MV-4-11 (cell line): ENCODE data around the gene RAD51D.
A peak's percentile ranks its signal among the peaks of the same experiment; 100 is the strongest.
"Not testable (repeated sequence)": the region's sequence is repeated elsewhere in the genome, so short reads cannot be mapped to it uniquely, and the experiment has no call there.

Experiments used
- DNase-seq: peaks from one replicate; lab custom pipeline; 2025; lab: John Stamatoyannopoulos, UW

Gene RAD51D

DNA sequence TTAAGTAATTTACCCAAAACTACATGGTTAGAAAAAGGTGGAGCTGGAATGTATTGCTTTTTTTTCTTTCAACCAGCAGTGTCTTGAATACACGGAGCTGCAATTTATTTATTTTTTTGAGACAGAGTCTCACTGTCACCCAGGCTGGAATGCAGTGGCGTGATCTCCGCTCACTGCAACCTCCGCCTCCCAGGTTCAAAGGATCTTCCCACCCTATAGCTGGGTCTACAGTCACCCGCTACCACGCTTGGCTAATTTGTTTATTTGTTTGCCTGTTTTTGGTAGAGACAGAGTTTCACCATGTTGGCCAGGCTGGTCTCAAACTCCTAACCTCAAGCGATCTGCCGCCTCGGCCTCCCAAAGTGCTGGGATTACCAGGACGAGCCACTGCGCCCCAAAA is 29.0 kb downstream of the RAD51D start:
- not testable (repeated sequence) for DNase-seq

DNA sequence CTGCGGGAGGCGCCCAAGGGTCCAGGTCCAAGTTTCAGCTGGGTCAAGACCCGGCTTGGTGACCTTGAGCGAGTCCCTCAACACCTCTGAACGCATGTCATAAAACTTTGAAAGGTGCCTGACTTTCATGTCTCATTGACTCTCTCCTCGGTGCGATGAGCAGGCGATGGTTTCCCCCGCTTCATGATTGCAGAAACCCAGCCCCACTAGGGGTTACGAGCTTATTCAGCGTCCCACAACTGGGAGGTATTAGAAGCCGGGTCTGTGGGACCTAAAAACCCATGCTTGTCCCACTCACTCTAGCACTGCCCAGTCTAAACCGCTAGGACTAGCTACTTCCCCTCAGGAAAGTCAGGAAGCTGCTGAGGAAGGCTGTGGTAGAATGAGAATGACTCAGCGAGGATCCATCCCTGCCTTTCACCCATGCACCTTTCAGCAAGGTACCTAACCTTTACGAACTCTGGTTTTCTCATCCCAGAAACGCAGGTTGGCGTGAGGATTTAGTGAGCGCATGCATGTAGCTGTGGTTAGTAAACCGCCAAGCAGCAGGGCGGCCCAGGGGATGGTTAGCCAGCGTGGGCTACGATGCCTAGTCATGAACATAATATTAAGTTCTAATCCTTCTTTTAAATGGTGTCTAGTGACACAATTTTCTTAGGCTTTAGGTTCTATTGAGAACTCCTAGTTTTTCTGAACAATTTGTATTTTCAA is 29.9 kb downstream of the RAD51D start:
- DNase-seq: peak; percentile 63

- peak; percentile 72 for DNase-seq
Measured at GRCh38 chr17:35088881-35089585, 30.6 kb downstream of the RAD51D start.

DNA sequence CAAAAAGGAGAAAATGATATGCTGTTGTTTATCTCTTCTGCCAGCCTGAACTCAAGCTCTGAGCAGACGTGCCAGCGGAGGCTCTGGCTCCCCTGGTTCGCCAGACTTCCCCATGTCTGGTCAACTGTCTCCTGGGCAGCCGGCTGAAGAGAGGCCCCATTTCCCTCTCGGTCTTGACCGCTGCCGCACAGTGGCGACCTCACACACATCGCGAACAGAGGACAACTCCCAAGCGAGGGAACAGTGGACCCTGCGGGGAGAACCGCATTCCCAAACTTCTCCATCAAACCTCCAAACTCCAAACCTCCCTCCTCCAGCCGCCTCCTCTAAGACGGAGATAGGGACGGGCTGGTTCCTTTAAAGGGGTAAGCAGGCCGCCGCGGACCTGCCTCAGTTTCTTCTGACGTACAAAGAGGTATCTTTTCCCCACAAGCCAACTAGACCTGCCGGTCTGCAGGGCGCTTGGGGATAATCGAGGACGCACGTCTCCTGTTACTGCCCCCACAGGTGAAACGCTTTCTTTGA is 31.2 kb downstream of the RAD51D start:
- peak; percentile 48 for DNase-seq

- peak; percentile 48 for DNase-seq
Measured at GRCh38 chr17:35087731-35088355, 31.8 kb downstream of the RAD51D start.

DNA sequence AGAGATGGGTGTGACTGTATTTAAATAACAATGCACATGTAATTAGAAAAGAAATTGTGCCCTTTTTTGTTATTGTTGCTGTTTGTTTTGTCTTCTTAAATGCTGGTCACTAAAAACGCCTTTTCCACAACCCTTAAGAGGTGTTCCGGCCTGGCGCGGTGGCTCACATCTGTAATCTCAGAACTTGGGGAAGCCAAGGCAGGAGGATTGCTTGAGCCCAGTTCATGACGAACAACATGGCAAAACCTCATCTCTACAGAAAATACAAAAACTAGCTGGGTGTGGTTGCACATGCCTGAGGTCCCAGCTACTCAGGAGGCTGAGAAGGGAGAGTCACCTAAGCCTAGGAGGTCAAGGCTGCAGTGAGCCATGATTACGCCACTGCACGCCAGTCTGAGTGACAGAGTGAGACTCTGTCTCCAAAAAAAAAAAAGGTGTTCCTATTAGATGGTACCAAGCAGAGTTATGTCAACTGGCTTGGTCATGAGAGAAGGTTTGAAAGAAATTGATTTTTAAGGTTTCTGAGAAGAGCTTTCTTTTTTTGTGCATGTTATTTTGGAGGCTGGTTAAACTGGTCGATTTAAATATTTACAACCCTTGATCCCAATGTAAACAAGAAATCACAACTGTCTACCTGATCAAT is 32.6 kb downstream of the RAD51D start:
- DNase-seq: no peak

GRCh38 chr17:35086164-35086563 is 33.5 kb downstream of the RAD51D start:
- no peak for DNase-seq

GRCh38 chr17:35084987-35085386 is 34.7 kb downstream of the RAD51D start:
- DNase-seq: no peak

DNA sequence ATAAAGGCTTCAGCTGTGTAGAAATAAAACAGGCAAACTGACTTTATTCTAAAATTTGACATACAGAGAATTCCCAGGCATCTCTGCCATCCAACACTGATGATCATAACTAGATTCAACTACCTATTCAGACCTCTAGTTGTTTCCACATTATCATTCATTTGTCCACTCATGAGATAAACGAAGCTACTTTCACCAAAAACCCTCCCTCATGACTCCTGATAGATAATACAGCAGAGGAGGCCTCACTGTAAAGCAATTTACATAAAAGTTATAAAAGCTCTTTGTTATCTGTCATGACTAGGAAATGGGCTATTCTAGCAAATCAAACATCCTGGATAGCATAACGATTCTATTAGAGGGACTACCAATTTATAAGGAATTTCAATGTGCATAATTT is 36.6 kb downstream of the RAD51D start:
- DNase-seq: no peak

DNA sequence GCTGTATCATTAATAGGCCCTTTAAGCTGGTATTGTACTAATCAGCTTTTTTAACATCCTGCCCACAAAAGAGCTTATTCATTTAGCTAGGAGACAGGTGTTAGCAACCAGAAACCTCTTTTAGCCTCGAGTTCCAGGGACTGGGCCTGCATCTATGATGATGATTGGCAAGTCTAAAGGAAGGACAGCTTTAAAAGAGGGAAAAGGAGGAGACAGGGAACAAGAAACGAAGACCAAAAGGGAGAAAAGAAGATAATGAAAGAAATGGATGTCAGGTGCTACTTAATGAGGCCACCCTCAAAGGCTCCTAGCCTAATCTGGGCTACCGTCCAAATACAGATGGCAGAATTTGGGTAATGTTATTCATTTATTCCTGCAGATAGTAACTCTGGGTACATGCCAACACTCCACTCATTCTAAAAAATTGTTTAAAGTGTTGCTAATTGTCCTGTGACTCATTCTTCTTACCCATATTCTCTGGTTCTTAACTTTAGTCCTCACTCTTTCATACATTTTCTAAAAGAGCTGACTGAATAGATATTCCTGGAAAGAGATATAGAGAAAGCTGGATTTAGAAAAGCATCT is 37.5 kb downstream of the RAD51D start:
- no peak for DNase-seq

- no peak for DNase-seq
Measured at GRCh38 chr17:35081638-35082037, 38.0 kb downstream of the RAD51D start.

DNA sequence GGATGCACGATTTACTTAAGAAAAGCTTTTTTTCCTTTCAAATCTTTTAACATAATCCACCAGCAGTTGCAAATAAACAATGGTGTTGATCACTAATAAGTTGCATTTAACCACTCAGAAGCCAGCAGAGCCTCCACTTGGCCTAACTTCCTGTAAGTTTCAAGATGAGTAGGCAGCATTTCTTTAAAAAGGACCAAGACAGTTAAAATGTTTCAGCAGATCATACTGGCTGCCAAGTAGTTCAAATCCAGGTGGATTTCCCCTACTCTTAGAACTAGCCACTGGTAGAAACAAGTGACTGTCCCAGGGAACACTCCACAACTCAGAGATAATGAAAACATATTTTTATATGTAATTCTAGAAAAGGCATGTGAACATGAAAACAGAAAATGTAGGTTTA is 39.1 kb downstream of the RAD51D start:
- DNase-seq: peak; percentile 36

GRCh38 chr17:35079547-35080423 is 39.9 kb downstream of the RAD51D start:
- DNase-seq: no peak

GRCh38 chr17:35076874-35077273 is 42.8 kb downstream of the RAD51D start:
- no peak for DNase-seq

GRCh38 chr17:35074711-35075707 is 44.7 kb downstream of the RAD51D start:
- no peak for DNase-seq

DNA sequence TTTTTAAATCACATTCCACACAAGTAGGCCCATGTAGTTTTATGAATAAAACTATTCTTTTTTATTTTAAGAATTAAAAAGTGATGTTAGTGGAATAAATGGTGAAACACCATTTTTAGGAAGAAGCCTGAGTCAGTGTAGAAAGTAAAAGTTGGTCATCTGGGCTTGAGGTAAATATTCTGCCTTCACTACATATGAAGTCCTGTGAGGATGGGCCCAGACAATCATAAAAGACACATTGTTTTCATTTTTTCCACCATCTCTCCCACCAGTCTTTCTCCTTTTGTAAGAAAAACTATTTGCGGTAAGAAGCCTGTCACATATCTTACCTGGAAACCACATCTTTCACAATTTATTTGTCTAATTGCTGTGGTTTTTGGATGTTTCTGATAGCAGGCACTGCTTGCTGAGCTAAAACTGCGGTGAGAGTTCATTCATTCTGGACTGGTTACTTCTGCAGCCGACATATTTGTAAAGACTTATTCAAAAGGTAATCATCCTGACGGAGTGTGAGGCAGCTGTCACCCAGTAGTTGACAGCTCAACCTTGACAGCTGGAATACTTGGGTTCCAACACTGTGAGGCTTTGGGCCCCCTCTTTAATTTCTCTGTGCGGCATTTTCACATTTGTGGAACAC is 45.6 kb downstream of the RAD51D start:
- DNase-seq: no peak

DNA sequence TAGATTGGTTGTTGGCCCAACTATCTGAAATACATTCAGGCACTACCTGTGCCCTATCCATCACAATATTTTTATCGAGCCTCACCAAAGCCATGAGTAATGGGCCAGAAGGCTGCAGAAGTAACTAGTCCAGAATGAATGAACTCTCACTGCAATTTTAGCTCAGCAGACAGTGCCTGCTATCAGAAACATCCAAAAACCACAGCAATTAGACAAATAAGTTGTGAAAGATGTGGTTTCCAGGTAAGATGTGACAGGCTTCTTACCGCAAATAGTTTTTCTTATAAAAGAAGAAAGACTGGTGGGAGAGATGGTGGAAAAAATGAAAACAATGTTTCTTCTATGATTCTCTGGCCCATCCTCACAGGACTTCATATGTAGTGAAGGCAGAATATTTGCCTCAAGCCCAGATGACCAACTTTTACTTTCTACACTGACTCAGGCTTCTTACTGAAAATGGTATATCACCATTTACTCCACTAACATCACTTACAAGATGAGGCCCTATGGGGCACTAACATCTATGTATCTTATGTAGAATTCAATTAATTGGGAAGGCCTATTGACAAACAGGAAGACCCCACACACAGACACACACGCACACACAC is 46.4 kb downstream of the RAD51D start:
- no peak for DNase-seq

DNA sequence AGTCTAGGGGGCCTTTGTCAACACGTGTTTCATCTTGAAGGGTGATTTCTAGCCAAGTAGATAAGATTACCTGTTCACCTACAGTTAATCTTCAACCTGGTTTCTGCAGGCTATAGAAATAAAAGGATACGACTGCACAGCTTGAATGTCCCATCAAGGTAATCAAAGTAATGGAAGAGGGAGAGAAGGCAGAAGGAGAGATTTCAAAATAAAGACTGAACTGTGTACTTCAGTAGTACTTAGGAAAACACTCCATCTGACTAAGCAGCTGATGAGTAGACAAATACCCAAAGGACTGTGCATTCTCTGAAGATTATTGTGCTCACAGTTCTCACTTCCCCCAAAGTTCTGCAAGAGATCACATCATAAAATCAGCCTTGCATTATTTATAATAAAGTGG is 50.3 kb downstream of the RAD51D start:
- DNase-seq: peak; percentile 50

- no peak for DNase-seq
Measured at GRCh38 chr17:35068249-35068648, 51.4 kb downstream of the RAD51D start.
